GM21786 (cell line): ENCODE data around the gene UQCC2.

Experiments
- ATAC-seq: cut with Tn5 transposase; IDR thresholded peaks from one replicate; pipeline ENCODE4 v1.9.1; 2021; ENCODE audit not compliant: unreplicated experiment

UQCC2 gene

DNA sequence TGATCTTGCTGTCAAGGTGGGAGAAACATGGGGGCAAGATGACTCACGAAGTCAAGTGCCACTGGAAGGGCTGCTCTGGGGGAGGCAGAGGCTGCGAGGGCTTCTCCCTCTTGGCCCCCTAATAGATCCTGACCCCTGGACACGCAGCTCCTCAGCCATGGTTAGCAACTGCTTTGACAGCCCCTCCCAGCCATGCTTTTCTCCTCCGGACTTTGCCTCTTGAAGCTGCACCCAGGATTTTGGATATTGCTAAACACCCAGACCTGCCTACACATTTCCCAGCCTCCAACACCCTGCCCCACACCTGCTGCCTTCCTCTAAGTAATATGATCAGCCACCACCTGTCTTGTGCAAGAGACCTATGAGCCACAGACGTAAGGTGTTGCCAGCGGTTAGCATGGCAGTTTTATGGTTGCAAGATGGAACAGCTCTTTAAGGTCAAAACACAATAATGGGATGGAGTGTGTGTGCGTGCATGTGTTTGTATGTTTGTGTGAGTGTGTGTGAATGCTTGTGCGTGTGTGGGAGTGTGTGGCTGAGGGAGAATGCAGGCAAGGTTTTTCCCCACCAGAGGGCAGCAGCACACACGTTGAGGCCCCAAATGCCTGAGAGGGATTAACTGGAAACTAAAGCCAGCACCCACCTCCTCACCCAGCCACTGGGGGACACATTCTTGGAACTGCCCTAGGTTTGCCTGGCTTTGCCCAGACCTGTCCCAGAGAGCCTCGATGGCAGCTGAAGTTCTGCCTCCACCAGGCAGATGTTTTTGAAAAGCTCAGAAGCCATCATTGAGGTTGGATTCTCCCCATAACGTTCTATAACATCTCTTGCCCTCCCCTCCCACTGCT is 32.7 kb upstream of the UQCC2 start:
- no peak for ATAC-seq

DNA sequence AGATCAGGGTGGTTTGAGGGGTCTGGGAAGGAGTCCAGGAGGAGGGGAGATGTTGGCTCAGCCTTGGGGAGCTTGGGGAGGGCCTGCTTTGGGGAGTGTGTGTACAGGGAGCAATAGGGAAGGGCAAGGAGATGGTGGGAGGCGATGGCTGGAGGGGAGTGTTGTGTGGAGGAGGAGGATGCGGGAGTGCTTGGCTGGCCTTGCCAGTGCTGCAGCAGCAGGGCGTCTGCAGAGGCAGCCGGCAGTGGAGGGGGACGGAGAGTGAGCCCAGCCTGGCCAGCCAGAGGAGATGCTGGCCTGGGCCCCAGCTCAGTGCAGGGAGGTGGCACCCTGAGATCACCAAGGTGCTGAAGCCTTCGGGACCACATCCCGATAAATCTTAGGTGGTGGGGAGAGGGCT is 31.3 kb upstream of the UQCC2 start:
- no peak for ATAC-seq

DNA sequence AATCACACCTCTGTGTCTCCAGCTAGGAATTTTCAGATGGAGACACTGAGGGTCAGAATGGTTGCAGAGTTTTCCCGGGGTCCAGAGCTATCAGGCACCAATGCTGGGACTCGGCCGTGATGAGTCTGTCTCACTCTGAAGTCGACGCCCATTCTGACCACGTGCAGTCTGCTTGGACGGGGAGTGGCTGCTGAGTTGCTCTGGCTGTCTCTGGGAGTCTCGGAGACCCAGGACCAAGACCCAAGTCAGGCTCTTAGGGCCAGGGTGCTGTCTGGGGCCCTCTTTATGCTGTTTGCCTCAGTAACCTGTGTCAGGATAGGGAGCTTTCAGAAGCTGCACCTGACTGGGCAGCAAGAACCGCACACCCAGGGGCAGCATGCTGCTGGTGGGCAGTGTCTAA is 30.6 kb upstream of the UQCC2 start:
- ATAC-seq: no peak

DNA sequence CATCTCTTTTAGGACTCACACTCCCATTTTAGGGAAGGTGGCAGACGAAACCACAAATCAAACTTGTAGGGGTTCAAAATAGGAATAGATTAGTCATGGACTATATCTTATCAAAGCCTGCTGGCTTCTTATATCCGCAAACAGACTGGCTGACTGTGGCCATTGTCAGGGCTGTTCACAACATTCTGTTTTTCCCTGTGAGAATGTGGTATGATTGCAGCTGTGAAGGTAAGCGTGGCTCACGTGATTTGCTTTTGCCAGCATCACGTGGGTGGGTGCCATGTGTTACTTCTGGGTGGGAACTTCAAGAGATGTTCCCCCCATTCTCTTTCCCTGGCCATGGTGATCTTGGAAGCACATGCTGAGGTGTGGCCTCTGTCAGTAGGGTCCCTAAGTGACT is 29.3 kb upstream of the UQCC2 start:
- no peak for ATAC-seq

DNA sequence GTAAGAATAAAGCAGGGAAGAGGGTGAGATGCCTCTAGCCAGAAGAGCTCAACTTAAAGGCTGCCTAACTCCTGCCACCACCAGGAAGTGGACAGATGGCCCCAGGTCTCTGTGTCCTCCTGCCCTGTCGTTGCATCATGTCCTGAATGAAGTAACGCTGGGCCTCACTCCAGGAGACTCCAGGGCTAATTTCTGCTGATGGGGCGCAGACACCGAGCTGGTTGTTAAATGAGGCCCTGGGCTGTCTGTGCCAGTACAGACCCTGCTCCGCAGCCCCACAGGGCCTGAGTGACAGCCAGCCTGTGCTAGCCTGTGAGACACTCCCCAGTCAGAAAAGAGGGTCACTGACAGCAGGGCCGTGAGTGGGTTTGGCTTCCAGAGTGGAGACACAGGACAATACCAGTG is 28.7 kb upstream of the UQCC2 start:
- ATAC-seq: no peak

DNA sequence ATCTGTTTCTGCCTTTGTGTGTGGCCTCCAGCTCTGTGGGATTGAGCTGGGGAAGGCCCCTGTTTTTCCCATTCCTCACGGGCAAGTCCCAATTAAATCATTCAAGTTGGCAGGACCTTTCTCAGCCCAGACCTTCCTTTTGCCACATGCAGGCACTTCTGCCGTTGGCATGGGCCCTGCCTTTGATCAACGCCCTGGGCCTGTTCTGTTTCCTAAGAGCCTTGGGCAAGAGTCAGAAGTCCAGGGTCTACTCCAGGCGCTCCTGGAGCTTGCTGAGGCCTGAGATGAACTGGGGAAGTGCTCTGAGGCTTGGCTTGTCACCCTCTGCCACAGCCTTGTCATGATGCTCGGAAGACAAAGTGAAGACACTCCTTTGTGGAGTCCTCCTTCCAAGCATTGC is 28.1 kb upstream of the UQCC2 start:
- ATAC-seq: no peak

DNA sequence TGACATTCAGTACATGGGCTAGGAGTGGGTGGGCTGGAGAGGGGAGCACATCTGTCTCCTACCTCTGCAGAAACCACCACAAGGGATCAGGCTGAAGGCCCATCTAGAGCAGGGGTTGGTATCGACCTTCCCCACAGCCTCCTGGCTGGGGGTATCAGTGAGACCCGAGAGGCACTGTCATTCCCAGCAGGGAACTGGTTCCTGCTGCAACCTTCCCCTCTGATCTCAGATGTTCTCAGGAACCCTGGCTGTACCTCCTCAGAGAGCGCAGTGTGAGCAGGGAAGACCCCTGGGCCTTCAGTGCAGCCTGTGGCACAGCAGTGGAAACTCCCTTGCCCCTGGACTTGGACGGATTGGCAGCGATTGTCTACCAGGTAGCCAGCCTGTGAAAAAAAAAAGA is 27.4 kb upstream of the UQCC2 start:
- ATAC-seq: no peak

DNA sequence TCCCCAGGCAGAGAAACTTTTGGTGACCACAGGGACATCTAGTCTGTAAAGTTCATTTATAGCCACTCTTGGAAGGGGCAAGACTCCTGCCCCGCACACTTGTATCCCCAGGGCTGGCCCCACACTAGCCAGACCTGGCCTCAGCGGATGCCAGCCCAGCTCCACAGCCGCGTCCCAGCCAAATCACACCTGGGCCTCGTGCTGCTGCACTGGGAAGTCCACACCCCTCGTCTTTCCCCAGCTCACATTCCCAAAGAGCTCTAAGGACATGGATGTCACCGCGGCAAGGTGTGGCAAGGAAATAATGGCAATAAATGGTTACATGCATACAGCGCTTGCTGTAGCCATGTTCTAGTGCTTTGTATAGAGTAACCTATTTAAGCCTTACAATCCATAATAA is 26.7 kb upstream of the UQCC2 start:
- ATAC-seq: no peak

DNA sequence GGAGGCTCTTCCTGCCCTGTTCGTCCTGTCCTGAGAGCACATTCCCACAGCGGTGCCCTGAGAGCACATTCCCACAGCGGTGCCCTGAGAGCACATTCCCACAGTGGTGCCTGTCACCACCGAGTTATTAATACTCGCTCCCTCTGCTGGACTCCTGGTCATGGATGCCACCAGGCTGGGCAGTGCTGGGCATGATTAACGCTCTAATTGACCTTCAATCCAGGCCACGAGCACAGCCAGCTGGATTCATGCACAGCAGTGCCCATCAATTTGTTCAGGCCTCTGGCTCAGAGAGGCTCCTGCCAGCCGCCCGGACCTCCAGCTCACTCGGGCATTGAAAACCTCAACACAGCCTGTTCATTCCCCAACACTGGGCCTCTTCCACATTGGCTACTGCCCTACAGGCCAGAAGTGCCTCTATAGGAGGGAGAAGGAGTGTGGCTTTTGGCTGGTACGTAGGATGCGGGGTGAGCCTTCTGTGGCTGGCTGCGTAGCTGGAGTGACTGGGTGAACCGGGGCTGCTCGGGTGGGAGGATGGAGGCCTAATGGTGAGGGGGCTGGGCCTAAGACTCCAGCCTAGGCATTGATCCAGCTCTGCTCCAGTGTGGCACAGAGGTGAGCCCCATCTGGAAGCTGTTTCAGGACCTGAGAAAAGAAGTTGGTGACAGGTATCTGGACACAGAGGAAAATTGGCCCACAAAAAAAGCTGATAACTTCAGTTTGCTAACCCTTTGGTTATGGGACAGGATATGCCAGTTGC is 25.9 kb upstream of the UQCC2 start:
- no peak for ATAC-seq

DNA sequence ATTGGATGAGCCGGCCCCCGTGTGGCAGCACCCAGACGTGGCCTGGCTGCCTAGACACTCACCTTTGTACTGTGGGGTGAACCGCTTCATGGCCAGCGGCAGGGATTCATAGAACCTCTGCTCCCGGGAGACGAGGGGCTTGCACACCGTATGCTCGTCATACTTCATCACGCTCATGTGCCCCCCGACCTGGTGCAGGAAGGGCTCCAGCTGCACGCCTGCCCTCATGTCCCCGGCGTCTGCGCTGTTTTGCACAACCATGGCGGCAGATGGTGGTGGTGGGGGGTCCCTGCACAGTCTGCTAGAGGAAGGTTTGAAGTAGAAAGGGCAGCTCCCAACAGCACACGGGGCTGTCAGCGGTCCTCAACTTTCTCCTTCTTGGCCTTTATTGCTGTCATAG is 23.7 kb upstream of the UQCC2 start:
- no peak for ATAC-seq

DNA sequence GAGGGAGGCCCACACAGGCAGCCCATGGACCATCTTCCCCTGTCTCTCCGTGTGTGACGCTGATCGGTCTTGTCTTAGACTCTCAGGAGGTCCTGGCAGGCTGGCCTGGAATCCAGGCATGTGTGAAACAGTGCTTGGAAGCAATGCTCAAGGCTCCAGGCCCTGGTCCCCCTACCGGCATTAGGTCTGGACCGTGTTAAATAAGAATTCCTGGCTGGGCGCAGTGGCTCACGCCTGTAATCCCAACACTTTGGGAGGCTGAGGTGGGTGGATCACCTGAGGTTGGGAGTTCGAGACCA is 22.2 kb upstream of the UQCC2 start:
- ATAC-seq: no peak

DNA sequence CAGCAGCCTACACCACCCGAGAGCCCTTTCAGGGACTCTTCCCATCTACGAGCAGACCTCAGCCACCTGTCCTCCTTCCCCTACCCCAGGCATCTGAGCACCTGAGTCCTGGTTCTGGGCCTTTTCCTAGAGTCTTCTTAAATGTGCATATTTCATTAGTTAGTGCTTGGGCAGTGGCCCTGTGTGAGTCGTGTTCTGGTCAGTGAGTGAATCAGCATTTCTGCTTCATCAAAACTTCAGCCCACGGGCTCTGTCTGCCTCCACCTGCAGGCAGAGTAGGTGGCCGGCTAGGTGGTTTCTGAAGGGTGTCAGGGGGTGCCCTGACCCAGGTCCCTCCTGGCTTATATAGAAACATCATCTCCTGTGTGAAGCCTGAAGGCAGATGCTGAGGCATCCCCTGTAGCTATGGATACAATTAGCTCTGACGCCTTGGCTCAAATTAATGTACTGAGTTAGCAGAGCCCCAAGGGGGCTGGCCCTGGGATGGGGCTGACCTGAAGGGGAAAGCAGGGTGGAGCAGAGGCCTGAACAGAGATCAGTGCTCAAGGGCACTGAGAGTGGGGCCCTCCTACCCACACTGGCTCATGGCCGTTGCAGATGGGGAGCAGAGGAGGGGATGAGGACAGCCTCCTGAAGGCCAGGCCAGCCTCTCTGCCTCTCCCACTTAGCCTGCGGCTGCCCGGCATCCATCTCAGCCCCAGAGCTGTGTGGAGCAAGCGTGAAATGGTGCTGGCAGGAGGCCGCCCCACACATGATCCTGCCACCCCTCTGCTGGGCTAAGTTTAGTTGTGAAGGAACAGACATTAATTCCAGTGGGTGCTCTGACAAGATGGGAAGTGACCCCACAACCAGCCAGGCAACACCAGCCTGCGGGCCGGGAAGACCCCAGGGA is 21.6 kb upstream of the UQCC2 start:
- ATAC-seq: no peak

DNA sequence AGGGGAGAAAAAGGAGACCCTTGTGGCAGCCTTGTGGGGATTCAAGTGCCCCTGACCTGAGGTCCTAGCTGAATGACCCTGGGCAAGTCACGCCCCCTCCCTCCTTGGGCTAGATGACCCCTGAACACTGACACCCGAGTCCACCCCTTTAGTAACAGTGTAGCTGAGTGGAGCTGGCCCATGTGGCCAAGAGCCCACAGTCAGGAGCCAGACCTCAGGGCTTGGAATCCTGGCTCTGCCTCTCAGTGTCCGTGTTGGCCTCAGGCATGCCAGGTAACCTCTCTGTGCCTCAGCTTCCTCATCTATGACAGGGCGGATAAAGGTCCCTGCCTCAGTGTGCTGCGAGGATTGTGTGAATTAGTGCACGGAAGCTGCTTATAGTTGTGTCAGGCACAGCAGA is 20.9 kb upstream of the UQCC2 start:
- ATAC-seq: no peak

DNA sequence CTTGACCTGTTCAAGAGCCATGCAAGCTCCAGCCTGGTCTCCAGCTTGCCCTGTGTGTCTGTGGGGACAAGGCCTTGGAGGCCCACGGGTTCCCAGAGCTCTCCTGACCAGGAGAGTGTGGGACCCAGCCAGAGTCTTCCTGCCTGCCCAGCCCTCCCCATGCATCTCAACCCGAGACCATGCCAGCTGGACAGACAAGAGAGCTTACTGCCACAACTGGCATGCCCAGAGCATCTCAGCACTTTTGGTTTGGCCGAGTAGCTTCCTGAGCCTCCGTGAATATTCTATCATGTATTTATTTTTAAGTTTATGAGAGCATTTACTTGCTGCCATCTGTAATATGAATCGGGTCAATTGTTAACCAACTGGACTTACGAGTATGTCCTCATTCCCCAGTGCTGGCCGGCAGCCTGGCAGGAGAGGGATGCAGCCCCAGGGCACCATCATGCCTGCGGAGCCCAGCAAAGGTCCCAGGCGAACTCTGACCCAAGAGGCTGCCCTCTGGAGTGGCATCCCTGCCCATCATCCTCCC is 20.3 kb upstream of the UQCC2 start:
- ATAC-seq: no peak

DNA sequence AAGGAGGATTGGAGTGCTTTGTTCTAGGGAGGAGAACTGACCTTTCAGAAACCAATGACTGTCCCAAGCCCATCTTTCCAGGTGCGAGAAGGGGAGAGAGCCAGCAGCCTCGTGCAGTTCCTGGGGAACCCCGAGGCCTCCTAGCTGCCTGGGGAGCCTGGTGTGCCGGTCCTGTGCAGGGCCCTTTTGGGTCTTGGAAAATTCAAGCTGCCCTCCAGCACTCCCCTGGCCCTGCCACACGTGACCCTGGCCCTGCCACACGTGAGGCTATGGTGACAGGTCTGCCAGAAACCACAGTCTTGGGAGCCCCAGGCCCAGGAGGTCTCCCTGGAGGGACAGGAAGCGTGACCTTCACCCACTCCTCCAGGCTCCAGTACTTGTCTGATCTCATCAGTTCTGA is 19.5 kb upstream of the UQCC2 start:
- no peak for ATAC-seq

DNA sequence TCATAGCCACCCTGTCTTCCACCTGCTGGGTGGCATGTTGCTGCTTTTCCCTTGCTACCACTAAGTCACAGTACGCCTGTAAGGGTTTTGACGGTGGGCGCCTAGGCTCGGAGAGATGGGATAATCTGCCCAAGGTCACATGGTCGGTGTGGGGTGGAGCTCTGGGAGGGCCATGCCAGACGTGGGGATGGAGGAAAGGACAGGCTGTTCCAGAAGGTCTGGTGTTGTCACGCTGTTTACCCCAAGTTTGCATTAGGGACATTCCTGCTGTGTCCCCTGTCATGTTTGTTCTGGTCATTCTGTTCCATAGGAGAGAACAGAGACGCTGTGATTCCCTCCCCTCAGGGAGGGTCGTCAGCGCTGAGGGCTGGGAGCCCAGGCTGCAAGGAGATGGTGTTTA is 19.1 kb upstream of the UQCC2 start:
- no peak for ATAC-seq

DNA sequence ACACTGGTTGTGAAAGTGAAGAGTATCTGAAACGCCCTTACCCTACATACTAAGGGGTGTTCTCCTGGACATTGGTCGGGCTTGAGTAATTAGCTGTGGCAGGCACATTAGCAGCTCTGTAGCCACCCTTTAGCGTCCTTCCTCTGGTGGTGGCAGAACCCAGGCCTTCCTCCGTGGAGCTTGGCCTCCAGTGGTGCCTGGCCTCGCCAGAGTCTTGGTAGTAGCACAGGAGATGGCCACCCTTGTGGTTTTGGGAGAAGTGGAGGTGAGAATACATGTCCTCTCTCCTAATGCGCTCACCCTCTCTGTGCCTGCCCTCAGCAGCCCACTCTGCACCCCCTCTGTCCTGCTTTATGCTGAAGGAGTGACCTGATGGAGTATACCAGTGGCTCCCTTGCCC is 17.6 kb upstream of the UQCC2 start:
- no peak for ATAC-seq

DNA sequence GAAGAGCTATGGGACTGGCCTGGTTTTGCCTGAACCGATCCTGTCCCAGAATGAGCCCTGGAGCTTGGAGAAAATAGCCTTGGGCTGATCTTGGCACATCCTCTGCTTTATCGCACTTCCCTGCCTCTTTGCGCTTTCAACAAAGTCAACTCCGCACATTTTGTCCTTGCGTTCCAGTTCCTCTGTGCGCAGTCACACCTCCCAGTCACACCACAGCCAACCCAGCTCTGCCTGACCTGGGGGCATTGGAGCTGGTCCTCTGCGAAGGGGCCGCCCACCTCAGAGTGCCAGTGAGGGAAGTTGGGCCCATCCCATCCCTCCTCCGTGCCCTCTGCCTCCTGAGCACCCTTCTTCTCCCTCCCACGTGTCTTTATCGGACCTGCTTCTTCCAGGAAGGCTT is 16.9 kb upstream of the UQCC2 start:
- ATAC-seq: no peak

DNA sequence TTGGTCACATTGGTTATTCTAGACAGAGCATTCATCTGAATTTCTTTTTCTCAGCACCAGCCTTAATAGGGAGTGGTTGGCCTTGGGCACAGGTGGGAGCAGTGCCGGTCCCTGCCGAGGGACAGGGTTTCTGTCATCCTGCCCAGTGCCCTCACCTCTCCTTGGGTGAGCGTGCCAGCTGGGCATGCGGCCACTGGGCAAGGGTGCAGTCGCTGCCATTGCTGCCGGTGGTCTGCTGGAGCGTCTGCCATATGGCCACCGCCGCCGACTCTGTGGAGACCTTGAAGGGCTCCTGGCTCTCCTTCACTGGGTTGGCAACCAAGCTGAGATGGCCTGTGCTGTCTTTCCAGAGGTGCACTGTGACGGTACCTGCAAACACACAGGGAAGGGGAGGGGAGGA is 16.4 kb upstream of the UQCC2 start:
- no peak for ATAC-seq

DNA sequence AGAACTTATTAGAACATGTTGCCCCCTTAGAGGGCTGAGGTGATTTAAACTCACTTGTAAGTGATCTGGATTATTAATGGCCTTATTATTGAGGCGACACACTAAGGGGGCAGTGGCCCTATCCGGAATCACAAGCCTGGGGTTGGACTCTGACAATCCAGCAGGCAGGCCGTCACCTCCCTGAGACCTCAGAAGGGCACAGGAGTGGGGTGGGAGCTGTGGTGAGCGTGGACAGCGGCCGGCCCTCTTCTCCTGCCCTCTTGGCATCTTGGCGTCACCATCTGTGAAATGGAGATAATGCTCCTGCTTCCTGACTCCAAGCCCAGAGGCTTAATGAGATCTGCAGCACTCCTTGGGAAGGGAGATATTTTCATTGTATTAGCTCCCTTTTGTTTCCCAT is 15.6 kb upstream of the UQCC2 start:
- no peak for ATAC-seq

DNA sequence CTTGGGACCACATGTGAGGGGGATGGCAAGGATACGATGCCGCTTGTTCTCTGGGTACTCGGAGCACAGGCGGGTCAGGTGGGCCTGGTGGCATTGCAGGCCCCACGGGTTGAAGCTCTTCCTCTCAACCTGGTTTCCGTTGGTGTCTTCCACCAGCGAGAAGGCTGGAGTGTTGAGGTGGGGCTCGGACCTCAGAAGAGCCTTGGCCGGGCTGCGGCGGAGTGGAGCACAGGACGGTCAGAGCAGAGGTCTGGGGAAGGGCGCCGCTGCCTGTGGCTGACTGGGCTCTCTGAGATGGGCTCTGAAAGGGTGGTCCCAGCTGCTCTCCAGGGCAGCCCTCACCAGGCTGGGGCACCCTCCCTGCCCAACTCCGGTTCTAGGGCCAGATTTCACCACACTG is 15.2 kb upstream of the UQCC2 start:
- no peak for ATAC-seq
